GM21576 (cell line): ENCODE measurements around the gene MISFA.
"Not testable (repeated sequence)": the region's sequence is repeated elsewhere in the genome, so short reads cannot be mapped to it uniquely, and the experiment has no call there.

ENCODE experiments used
- ATAC-seq: cut with Tn5 transposase; IDR thresholded peaks from one replicate; pipeline ENCODE4 v1.9.1; 2021; ENCODE audit warnings: mild to moderate bottlenecking, moderate library complexity; ENCODE audit not compliant: unreplicated experiment

Gene MISFA

GRCh38 chr11:18617688-18618341, 18.2 kb downstream of the MISFA start:
- ATAC-seq = peak; percentile 33

DNA sequence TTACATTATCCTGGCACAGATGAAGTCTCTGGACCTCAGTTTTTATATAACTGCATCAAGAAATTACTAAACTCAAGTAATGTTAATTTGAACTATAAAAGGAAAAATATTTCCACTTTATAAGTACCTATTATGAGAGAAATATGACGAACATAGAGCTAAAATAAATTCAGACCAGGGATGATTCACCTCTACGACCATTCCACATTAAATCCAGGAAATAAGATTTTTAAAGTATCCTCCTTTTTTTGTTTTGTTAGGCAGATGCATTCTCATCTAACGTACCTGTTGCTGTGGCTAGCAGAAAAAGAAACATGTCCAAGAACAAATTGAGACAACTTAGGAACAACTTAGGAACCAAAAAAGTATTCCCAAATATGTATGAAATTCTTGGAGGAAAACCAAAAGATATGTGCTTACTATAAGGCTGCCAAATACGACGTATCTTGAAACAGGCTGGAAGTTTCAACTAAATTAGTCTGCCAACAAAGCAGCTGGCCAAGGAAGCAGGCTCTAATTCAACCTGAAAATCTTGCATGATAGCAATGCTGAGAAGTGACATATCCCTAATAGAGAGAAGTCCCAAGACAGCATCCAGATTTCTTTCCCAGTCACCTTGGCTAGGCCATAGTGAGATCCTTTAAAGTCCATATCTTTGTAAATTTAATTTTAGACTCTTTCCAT, 18.9 kb downstream of the MISFA start:
- ATAC-seq = no peak

GRCh38 chr11:18623707-18624106, 24.1 kb downstream of the MISFA start:
- no peak for ATAC-seq

DNA sequence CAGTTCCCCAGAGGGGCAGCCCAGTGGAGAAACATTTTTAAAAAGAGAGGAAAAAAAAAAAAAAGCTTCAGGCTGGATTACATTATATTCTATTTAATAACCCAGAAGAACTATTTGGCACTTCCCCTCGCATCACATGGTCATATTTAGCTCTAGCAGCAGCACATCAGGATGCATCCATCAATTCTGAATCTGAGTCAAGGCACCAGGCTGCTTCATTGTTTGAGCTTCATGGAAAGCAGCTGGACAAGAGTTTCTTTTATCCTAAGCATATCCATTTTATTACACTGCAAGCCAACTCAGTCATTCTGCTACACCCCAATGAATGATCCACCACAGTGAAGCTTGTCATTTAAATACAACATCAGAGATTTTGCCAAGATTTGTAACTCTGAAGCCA, 24.6 kb downstream of the MISFA start:
- no peak for ATAC-seq

GRCh38 chr11:18632841-18633240, 33.3 kb downstream of the MISFA start:
- ATAC-seq = no peak

DNA sequence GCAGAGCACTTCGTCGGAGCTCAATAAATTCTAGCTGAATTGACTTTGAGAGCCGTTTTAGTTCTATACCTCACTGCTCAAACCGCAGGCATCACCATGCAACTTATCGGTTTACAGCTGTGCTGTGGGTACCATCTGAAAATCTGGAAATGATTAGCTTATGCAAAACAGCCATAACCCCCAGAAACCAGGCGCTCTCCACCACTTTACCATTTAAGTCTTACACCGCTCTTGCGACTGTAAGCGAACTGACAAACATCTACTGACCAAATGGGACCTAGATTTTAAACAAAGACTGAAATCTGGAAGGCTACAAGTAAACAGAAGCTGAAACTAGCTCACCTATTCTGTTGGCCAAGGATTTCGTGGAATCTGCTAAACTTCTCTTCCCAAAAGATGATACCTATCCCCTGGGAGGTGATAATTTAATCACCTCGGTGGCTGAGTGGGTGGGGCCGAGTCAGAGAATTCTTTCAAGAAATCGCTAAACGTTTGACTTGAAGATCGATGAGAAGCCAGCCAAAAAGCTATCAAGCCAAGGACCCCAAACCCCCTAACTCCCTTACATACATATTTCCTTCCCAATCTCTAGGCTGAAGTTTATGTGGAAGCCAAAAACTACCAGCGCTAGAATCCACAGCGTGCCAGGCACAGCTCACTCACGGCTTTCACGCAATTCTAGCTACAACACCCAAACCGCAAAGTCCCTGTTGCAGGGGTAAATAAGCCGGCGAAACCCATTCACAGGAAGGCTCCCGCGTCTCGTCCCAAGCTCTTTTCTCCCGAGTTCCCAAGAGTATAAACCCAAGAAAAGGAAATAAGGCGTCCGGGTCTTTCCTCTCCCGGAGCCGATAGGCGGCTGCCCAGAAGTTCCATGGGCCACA, 33.9 kb downstream of the MISFA start:
- peak; percentile 55 for ATAC-seq

DNA sequence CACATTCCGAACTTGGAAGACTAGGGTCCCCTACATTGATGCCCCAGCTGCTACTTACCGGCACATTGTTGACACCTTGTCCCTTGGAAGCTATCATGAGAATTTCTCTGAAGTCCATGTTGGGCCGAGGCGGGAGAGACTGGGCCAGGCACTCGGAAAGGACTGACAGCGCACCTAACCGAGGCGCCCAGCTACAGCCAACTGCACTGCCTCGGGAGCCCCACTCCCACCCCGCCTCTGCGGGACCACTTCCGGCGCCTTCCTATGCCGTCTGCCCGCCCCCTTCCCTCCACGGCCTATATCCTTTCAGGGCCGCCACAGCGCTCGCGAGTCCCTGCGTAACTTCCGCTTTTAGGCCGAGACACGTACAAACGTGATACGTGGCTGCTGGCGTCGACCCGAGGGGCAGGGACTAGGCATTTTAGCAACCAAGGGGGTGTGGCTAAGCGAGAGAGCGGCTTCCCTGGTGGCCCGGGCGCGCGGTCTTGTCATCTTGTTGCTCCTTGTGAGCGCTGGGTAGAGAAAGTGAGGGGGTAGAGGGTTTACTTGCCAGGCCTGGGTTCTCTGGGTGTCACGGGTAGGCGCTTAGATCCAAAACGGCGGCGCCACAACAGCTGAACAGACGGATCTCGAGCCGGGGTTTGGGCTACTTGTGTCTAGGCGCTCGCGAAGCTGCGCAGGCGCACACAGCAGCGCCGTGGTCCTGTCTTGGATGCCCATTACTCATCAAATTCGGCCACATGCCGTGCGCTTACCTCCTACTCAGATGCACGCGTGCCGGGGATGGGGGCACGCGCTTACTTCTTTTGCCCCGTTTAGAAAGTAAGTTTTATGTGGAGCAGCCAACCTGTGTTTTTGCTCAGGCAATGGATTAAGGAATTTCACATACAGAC, 34.8 kb downstream of the MISFA start, which contains the start of gene SPTY2D1:
SPTY2D1 (minus strand) TSS at position 203 of the 893 bp plus-strand sequence; CDS start at position 118, 85 bp downstream.
- ATAC-seq = peak; percentile 96

DNA sequence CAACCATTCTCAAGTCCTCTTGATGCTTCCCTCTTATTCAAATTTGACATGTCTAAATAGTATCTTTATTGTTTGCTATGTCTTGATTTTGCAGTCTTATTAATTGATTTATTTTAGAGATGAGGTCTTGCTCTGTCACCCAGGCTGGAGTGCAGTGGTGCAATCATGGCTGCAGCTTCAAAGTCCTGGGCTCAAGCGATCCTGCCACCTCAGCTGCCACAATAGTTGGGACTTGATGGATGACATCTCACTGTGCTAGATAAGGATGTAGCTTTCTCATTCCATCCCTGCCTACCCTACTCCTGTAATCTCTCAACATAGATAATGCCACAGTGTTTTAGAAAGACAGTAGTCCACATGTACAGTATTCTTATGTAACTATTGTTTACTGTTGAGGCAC, 42.1 kb downstream of the MISFA start:
- ATAC-seq = no peak

DNA sequence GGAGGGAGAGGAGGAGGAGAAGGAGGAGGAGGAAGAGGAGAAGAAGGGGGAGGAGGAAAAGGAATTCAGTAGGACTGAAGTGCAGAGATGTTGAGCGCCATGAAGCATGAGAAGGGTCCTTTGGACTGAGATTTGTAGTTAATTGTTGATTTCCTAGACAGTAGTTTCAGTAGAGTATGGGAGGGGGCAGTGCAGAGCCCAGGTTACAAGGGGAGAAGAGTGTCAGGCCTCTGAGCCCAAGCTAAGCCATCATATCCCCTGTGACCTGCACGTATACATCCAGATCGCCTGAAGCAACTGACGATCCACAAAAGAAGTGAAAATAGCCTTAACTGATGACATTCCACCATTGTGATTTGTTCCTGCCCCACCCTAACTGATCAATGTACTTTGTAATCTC, 43.4 kb downstream of the MISFA start:
- not testable (repeated sequence) for ATAC-seq

- ATAC-seq = no peak
Observed at GRCh38 chr11:18650353-18650752, 50.8 kb downstream of the MISFA start.

DNA sequence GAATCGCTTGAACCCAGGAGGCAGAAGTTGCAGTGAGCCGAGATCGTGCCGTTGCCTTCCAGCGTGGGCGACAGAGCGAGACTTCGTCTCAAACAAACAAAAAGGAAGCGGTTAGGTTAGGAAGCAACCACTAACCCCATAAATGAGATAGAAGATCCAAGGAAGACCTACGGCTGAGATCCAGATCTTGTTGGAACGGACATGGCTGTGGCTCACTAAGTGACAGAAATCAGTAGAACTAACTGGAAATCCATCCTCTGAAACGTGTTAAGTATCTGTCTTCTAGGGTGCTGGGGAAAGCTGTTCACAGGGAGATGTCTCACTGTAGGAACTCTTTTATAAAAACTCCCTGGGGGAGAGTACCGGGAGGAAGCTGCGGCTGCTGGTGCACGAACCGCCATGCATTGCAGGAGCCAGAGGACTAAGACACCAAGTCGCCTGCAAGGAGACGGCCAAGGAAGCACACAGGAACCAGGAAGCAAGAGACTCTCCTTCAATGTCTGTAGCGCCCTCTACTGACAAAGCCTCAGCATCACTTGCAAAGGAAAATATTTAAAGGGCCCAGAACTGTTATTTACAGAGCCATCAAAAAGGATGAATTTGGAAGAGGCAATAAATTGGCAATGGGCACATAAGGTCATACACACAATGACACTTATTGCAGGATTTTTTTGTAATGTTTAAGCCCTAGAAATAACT, 51.4 kb downstream of the MISFA start:
- ATAC-seq = peak; percentile 75
